Uterus (tissue), 4 donors: ENCODE measurements around the gene IQCK. TPM values are rescaled to one million over a fixed set of nuclear protein-coding genes. Genes with fewer than 3 reads are reported as not detected.

Experiments
- DNase-seq, 2 donors: peaks; one replicate each; pipeline ENCODE4 v3.0.0-alpha.2; 2019 to 2020
- H3K27ac ChIP-seq, 2 donors: fragments of 200-600 bp; sonication (generic); 1 replicate in 1 of 2; 2 replicates in 1 of 2; pipeline ENCODE4 v1.5.1; 2016 to 2018
- H3K27me3 ChIP-seq, 2 donors: fragments of 200-600 bp; sonication (generic); one replicate each; pipeline ENCODE4 v1.5.1; 2018 to 2019; ENCODE audit warnings: control low read depth in 1 of 2
- H3K36me3 ChIP-seq, 2 donors: fragments of 200-600 bp; sonication (generic); one replicate each; pipeline ENCODE4 v1.5.1; 2019; ENCODE audit warnings: control low read depth in 1 of 2
- H3K4me1 ChIP-seq, 2 donors: fragments of 200-600 bp; sonication (generic); one replicate each; pipeline ENCODE4 v1.5.1; 2018 to 2019; ENCODE audit warnings: control low read depth in 1 of 2
- H3K4me3 ChIP-seq, 2 donors: fragments of 200-600 bp; sonication (generic); 1 replicate in 1 of 2; 2 replicates in 1 of 2; pipeline ENCODE4 v1.5.1; 2018 to 2019; ENCODE audit warnings: mild to moderate bottlenecking in 1 of 2
- H3K9me3 ChIP-seq, 2 donors: fragments of 200-600 bp; sonication (generic); one replicate each; pipeline ENCODE4 v1.5.1; 2019; ENCODE audit warnings: control low read depth in 1 of 2
- CTCF ChIP-seq, 4 experiments: fragments of 200-600 bp in 2 of 4; fragments of 450-650 bp in 2 of 4; sonication (generic) in 2 of 4; IDR thresholded peaks; one replicate each; pipeline ENCODE4 v1.5.1; 2016 to 2019; ENCODE audit warnings: antibody characterized with exemption in 4 of 4, mild to moderate bottlenecking in 2 of 4, moderate library complexity in 1 of 4
- POLR2A ChIP-seq, 2 donors: fragments of 450-650 bp; IDR thresholded peaks; one replicate each; pipeline ENCODE4 v1.6.1; 2016; ENCODE audit warnings: antibody characterized with exemption in 2 of 2, mild to moderate bottlenecking in 1 of 2, moderate library complexity in 1 of 2
- intact Hi-C: fragments of 100-400 bp; cut with DNase I; formaldehyde crosslinking; loops from one replicate; pipeline ENCODE4 v1.15.1; 2023; ENCODE audit warnings: low total_unique reads
- total RNA-seq, 4 donors: library from RNA; depleted of rRNA in 3 of 4; stranded (reverse); fragments of >200 nt in 3 of 4; gene quantifications; one replicate each; pipeline versions ENCODE4 v1.1.0 to v1.2.4, GENCODE V29; 2014 to 2023
- donor health status: DM: yes; HTN: yes; CAD: no.

The IQCK gene
- total RNA-seq, 4 donors from 2014 or later, result 14.7 to 27.2 (median 21.1) TPM

DNA sequence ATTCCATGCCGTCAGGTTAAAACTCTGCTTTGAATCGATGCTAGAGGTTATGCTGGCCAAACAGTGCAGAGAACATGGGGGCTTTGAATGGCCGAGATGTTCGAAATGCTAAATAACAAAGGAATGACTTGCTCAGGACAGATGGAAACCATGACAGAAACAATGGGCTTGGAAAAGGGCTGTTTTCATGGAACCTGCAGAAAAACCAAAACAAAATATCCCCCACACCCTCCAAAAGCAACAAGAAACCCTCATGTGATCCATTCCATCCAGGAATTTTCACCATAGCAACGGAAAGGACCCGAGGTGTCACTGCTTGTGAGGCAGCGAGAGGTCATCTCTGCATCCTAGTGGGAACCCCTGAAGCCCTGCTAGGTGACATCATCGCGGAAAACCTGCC, 141.1 kb downstream of the IQCK start:
- Histone ChIP-seq H3K27me3 (no peaks in the 10 kb centered on the region), H3K27ac (no peak overlapping the region), H3K36me3 (no peaks in the 10 kb centered on the region), H3K4me1 (no peaks in the 10 kb centered on the region), H3K9me3 (no peaks in the 10 kb centered on the region), H3K4me3 (no peak overlapping the region)
- TF ChIP-seq CTCF (IDR thresholded peaks at IDR 0.05) (no peak), POLR2A (IDR thresholded peaks at IDR 0.05) (no peak)
- no peak for DNase-seq
- intact Hi-C loops, result no loop called here

DNA sequence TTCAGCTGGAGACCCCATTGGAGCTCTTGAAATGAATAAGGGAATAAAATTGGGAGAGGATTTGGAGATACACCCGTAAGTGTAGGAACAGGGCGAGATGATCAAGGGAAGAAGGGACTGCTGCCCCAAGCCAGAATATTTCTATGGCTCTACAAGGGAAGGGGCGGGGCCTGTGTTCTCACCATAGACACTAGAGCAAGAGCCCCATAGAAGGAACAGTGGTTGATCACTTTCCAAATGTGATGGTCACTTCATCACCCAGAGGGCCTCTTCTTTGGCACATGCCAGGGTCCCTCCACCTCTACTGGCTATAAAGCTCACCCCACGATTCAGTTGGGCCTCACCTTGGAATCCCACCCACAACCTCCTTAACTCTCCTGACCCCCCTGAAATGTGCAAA, 141.5 kb downstream of the IQCK start:
- no peaks in the 10 kb centered on the region for H3K9me3 ChIP-seq
- H3K27ac ChIP-seq, result no peak overlapping the region
- no peaks in the 10 kb centered on the region for H3K27me3 ChIP-seq
- no peaks in the 10 kb centered on the region for H3K4me1 ChIP-seq
- DNase-seq, result no peak
- H3K36me3 ChIP-seq, result no peaks in the 10 kb centered on the region
- H3K4me3 ChIP-seq, result no peak overlapping the region
- intact Hi-C loops, result no loop called here
- TF ChIP-seq CTCF (IDR thresholded peaks at IDR 0.05) (no peak), POLR2A (IDR thresholded peaks at IDR 0.05) (no peak)

DNA sequence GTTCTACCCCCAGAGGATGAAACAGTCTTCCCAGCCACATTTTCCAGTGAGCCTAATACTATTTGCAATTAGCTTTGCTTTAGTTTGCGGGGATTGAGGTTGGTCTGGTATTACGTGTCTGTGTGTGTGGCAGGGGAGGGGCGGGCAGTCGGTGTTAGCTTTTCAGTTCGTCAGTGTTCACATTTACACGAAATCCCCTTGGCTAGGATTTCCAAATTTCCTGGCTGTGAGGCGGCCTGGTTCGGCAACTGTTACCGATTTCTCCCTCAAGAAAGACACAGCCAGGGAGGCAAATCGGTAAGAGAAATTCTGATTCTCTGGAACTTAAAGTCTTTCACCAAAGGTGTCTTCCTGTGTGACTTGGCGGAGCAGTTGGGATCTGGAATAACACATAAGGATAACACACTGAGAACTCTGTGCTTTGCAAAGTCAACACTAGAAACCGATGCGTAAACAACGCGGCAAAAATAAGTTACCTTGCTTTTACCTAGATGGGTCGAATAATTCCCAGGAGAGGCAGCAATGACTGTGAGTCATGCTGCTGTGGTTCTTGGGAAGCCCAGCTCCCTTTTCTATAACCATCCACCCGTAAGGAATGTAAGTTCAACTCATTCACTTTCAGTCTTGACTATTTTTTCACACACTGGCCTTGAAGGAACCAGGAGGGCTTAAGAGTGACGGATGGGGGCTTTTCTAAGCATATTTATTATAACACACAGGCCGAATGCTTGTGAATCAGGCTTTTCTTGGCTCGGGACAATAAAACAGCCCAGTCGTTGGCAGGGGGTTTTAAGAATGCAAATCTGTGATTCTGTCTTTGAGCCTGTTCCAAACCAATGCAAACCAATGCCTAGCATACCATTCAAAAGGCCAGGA, 142.3 kb downstream of the IQCK start:
- intact Hi-C loops, result no loop called here
- no peak overlapping the region for H3K4me3 ChIP-seq
- no peak for TF ChIP-seq CTCF (IDR thresholded peaks at IDR 0.05)
- no peak for TF ChIP-seq POLR2A (IDR thresholded peaks at IDR 0.05)
- no peaks in the 10 kb centered on the region for H3K9me3 ChIP-seq
- DNase-seq, result no peak
- H3K36me3 ChIP-seq, result no peaks in the 10 kb centered on the region
- H3K27ac ChIP-seq, result no peak overlapping the region
- H3K27me3 ChIP-seq, result no peaks in the 10 kb centered on the region
- H3K4me1 ChIP-seq, result no peaks in the 10 kb centered on the region

DNA sequence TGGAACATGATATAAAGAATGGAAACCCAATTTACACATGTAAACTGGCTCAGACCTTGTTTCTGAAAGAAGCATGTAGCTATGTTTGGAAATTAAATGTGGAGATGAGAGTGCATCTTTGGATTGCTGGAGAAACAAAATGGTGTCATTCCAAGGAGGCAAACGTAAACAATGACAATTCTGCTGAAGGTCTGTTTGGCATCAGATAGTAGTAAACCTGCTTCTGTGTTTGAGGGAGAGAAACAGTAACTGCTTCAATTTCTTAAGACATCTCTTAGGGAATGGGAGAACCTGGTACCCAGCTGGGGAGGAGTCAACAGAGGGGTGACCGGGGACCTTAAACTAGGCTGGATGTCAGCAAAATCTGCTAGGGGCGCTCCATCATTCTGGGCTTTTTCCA, 143.1 kb downstream of the IQCK start:
- H3K27ac ChIP-seq, result no peak overlapping the region
- H3K4me3 ChIP-seq, result no peak overlapping the region
- no peak for DNase-seq
- H3K27me3 ChIP-seq, result no peaks in the 10 kb centered on the region
- no peaks in the 10 kb centered on the region for H3K4me1 ChIP-seq
- intact Hi-C loops, result no loop called here
- no peaks in the 10 kb centered on the region for H3K36me3 ChIP-seq
- no peak for TF ChIP-seq CTCF (IDR thresholded peaks at IDR 0.05)
- TF ChIP-seq POLR2A (IDR thresholded peaks at IDR 0.05), result no peak
- no peaks in the 10 kb centered on the region for H3K9me3 ChIP-seq

GRCh38 chr16:19861811-19862327, 143.8 kb downstream of the IQCK start:
- Histone ChIP-seq H3K27me3 (no peaks in the 10 kb centered on the region), H3K9me3 (no peaks in the 10 kb centered on the region), H3K4me1 (no peaks in the 10 kb centered on the region), H3K27ac (no peak overlapping the region), H3K4me3 (no peak overlapping the region), H3K36me3 (no peaks in the 10 kb centered on the region)
- DNase-seq, result no peak
- intact Hi-C loops, result no loop called here
- TF ChIP-seq POLR2A (IDR thresholded peaks at IDR 0.05) (no peak), CTCF (IDR thresholded peaks at IDR 0.05) (no peak)
